ENCODE results near the gene PHLDA1.
A peak's percentile ranks its signal among the peaks of the same experiment; 100 is the strongest.

PHLDA1 gene

GRCh38 chr12:76037130-76038103 lies 5.8 kb upstream of the PHLDA1 start:
- peak; percentile 46 for DNase-seq

- no peak for DNase-seq
Measured at GRCh38 chr12:76035045-76035444, 3.5 kb upstream of the PHLDA1 start.

GRCh38 chr12:76033081-76034011 lies 1.8 kb upstream of the PHLDA1 start:
- DNase-seq, result no peak

- DNase-seq, result peak; percentile 42
Measured at GRCh38 chr12:76032043-76032981, 736 bp upstream of the PHLDA1 start.

- DNase-seq, result peak; percentile 21
Measured at GRCh38 chr12:76031081-76031413, 529 bp downstream of the PHLDA1 start.

GRCh38 chr12:76030341-76031080 lies 1.1 kb downstream of the PHLDA1 start:
- DNase-seq, result peak; percentile 59

- peak; percentile 24 for DNase-seq
Measured at GRCh38 chr12:76029982-76030340, 1.6 kb downstream of the PHLDA1 start.

- DNase-seq, result no peak
Measured at GRCh38 chr12:76028571-76029277, 2.9 kb downstream of the PHLDA1 start.

GRCh38 chr12:76026643-76027063 lies 4.9 kb downstream of the PHLDA1 start:
- no peak for DNase-seq

- DNase-seq, result no peak
Measured at GRCh38 chr12:76025601-76026575, 5.7 kb downstream of the PHLDA1 start.

- DNase-seq, result no peak
Measured at GRCh38 chr12:76024942-76025600, 6.5 kb downstream of the PHLDA1 start.

- no peak for DNase-seq
Measured at GRCh38 chr12:76024102-76024781, 7.3 kb downstream of the PHLDA1 start.

GRCh38 chr12:76023069-76023690 lies 8.4 kb downstream of the PHLDA1 start:
- DNase-seq, result no peak

GRCh38 chr12:76022506-76022905 lies 9.1 kb downstream of the PHLDA1 start:
- no peak for DNase-seq

GRCh38 chr12:76020731-76021672 lies 10.6 kb downstream of the PHLDA1 start:
- DNase-seq, result peak; percentile 80

- peak; percentile 81 for DNase-seq
Measured at GRCh38 chr12:76020281-76020680, 11.3 kb downstream of the PHLDA1 start.

GRCh38 chr12:76018672-76019071 lies 12.9 kb downstream of the PHLDA1 start:
- DNase-seq, result no peak

Data from stimulated activated CD4-positive, alpha-beta T cell treated with anti-CD3 and anti-CD28 coated beads, Interleukin-4, amount 100 ng/mL, for 24 hours (primary cell).